Prostate gland (tissue), 2 donors: ENCODE measurements around the gene IL15RA. TPM values are rescaled to one million over a fixed set of nuclear protein-coding genes. Genes with fewer than 3 reads are reported as not detected.

Source experiments
- DNase-seq: peaks from one replicate; pipeline ENCODE4 v3.0.0-alpha.2; 2019; ENCODE audit warnings: low spot score
- H3K27ac ChIP-seq, 2 donors: fragments of 200-600 bp; sonication (generic); 2 replicates each; pipeline ENCODE4 v1.5.1; 2017 to 2019
- H3K27me3 ChIP-seq: fragments of 200-600 bp; sonication (generic); replicated peaks from 2 replicates; pipeline ENCODE4 v1.5.1; 2019; ENCODE audit not compliant: insufficient read depth
- H3K36me3 ChIP-seq, 2 donors: fragments of 200-600 bp; sonication (generic); 1 replicate in 1 of 2; 2 replicates in 1 of 2; pipeline versions ENCODE4 v1.5.1 to v1.8.1; 2017 to 2019
- H3K4me1 ChIP-seq: fragments of 200-600 bp; sonication (generic); replicated peaks from 2 replicates; pipeline ENCODE4 v1.5.1; 2019
- H3K4me3 ChIP-seq, 2 donors: fragments of 200-600 bp; sonication (generic); 2 replicates each; pipeline ENCODE4 v1.5.1; 2017 to 2019
- H3K9me3 ChIP-seq: fragments of 200-600 bp; sonication (generic); 2 replicates; pipeline ENCODE4 v1.5.1; 2017
- POLR2A ChIP-seq: fragments of 450-650 bp; IDR thresholded peaks from one replicate; pipeline ENCODE4 v1.6.1; 2016; ENCODE audit warnings: antibody characterized with exemption, mild to moderate bottlenecking
- POLR2AphosphoS5 ChIP-seq: sonication (generic); formaldehyde crosslinking; IDR thresholded peaks from one replicate; pipeline ENCODE4 v1.6.1; 2017; ENCODE audit warnings: antibody characterized with exemption
- WGBS: methylation state at CpG from one replicate; pipeline ENCODE4 v1.1.5; 2018; 5-methylcytosine and 5-hydroxymethylcytosine counted together
- intact Hi-C: fragments of 100-400 bp; cut with DNase I; formaldehyde crosslinking; loops from one replicate; pipeline ENCODE4 v1.14.2; 2022
- total RNA-seq, 2 donors: library from RNA; depleted of rRNA; stranded (reverse); fragments of >200 nt; gene quantifications; one replicate each; pipeline ENCODE4 v1.1.0, GENCODE V29; 2016
- TF ChIP-seq, protein P1 (sequence below), 4 experiments: fragments of 200-600 bp in 2 of 4; fragments of 450-650 bp in 2 of 4; sonication (generic) in 2 of 4; IDR thresholded peaks; 1 replicate in 3 of 4; 2 replicates in 1 of 4; pipeline ENCODE4 v1.5.1; 2016 to 2019; ENCODE audit warnings: antibody characterized with exemption in 4 of 4, mild to moderate bottlenecking in 2 of 4, moderate library complexity in 2 of 4

The IL15RA gene
- total RNA-seq, 2 donors from 2014 or later: 11.7 to 18.5 TPM

DNA sequence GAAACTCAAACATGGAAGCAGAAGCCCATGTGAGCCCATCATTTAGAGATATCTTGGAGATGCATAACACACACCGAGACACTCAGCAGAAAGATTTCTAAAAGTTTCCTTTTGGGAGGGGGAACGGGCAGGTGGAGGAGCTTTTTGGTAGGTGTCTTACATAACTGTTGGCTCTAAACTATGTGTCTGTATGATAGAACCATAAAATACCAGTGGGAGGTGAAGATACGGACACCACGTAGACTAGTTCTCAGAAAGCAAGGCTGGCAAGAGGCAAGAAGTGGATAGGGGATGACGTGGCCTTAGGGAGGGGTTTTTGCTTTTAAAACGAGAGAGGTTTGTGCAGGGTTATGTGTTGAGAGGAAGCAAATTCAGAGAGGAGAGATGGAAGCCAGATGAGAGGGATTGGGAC lies 36.5 kb downstream of the IL15RA start:
- Histone ChIP-seq H3K27ac (no peak overlapping the region), H3K9me3 (no peaks in the 10 kb centered on the region), H3K27me3 (no peaks in the 10 kb centered on the region), H3K4me3 (no peak overlapping the region), H3K36me3 (peaks cover 0 to 14% of the 10 kb centered on the region in 2 donors), H3K4me1 (no peaks in the 10 kb centered on the region)
- TF ChIP-seq POLR2A: no peak
- TF ChIP-seq, protein P1, sequence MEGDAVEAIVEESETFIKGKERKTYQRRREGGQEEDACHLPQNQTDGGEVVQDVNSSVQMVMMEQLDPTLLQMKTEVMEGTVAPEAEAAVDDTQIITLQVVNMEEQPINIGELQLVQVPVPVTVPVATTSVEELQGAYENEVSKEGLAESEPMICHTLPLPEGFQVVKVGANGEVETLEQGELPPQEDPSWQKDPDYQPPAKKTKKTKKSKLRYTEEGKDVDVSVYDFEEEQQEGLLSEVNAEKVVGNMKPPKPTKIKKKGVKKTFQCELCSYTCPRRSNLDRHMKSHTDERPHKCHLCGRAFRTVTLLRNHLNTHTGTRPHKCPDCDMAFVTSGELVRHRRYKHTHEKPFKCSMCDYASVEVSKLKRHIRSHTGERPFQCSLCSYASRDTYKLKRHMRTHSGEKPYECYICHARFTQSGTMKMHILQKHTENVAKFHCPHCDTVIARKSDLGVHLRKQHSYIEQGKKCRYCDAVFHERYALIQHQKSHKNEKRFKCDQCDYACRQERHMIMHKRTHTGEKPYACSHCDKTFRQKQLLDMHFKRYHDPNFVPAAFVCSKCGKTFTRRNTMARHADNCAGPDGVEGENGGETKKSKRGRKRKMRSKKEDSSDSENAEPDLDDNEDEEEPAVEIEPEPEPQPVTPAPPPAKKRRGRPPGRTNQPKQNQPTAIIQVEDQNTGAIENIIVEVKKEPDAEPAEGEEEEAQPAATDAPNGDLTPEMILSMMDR (IDR thresholded peaks at IDR 0.05): no peak
- no peak for TF ChIP-seq POLR2AphosphoS5
- WGBS: 76% methylated on average over 6 of the region's 6 CpGs
- DNase-seq: no peak
- intact Hi-C loops: loop anchor here (5.0 kb wide), 1 partner anchor 36 kb away; the partner anchor contains the start of gene IL15RA

DNA sequence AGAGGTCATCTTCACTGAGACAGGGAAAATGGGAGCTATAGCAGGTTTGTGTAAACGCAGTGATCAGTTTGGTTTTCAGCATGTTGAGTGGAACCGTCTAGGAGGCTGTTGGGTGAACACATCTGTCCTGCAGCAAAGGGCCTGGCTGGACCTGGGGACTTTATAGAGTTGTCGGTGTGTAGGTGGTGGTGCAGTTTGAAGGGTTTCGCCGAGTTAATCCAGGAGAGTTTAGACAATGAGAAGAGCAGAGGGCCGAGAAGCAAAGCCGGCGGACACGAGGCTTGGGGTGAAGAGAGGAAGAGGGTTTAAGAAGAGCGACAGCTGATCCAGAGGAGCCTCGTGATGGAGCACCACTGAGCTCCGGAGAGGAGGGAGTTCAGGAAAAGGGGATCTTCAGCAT lies 39.1 kb downstream of the IL15RA start:
- Histone ChIP-seq H3K4me3 (no peak overlapping the region), H3K36me3 (peaks cover 0 to 14% of the 10 kb centered on the region in 2 donors), H3K27me3 (no peaks in the 10 kb centered on the region), H3K27ac (no peak overlapping the region), H3K9me3 (no peaks in the 10 kb centered on the region), H3K4me1 (no peaks in the 10 kb centered on the region)
- WGBS: 87% methylated on average over 12 of the region's 12 CpGs
- TF ChIP-seq, protein P1 (IDR thresholded peaks at IDR 0.05): no peak
- TF ChIP-seq POLR2A (no peak), POLR2AphosphoS5 (no peak)
- intact Hi-C loops: no loop called here
- no peak for DNase-seq

DNA sequence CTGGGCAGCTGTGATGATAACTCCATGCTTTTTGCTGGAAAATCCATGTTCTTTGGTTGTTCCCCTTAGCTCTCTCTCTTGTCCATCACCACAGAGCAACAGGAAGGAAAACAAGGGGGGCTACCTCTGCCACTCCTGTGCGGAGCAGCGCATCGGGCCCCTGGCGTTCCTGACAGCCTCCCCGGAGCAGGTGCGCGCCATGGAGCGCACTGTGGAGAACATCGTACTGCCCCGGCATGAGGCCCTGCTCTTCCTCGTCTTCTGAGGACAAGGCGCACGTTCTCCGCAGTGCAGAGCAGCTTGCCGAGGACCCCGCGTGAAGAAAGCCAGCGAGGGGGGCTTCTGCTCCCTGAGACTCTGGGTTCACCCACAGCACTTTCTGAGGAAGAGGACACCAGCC lies 40.3 kb downstream of the IL15RA start:
- intact Hi-C loops: no loop called here
- WGBS: 93% methylated on average over 18 of the region's 18 CpGs
- Histone ChIP-seq H3K36me3 (peaks cover 0 to 14% of the 10 kb centered on the region in 2 donors), H3K4me1 (no peaks in the 10 kb centered on the region), H3K27ac (no peak overlapping the region), H3K27me3 (no peaks in the 10 kb centered on the region), H3K4me3 (no peak overlapping the region), H3K9me3 (no peaks in the 10 kb centered on the region)
- DNase-seq: no peak
- TF ChIP-seq POLR2A: no peak
- TF ChIP-seq, protein P1 (IDR thresholded peaks at IDR 0.05): no peak
- no peak for TF ChIP-seq POLR2AphosphoS5

DNA sequence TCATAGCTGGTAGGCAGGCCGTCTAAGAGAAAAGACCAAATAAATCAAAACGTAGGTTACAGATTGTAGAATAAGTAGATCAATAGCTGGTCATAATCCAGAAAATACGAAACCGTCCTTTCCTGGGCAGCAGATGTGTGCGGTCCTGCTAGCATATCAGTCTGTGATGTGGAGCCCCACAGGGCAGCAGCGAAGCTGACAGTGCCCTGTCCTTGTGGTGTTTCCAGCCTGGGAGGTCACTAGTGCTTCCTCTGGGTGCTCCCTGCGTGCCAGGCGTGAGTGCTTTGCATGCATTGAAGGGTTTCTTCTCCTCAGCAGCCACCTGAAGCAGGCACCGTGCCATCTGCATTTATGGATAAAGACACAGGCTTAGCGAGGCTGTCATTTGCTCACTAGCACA lies 41.7 kb downstream of the IL15RA start:
- no peak overlapping the region for H3K27ac ChIP-seq
- no peaks in the 10 kb centered on the region for H3K4me1 ChIP-seq
- no peaks in the 10 kb centered on the region for H3K27me3 ChIP-seq
- H3K9me3 ChIP-seq: no peaks in the 10 kb centered on the region
- WGBS: 89% methylated on average over 10 of the region's 10 CpGs
- intact Hi-C loops: no loop called here
- DNase-seq: no peak
- H3K36me3 ChIP-seq: peaks cover 0 to 14% of the 10 kb centered on the region in 2 donors
- no peak overlapping the region for H3K4me3 ChIP-seq
- no peak for TF ChIP-seq POLR2A
- no peak for TF ChIP-seq POLR2AphosphoS5
- TF ChIP-seq, protein P1 (IDR thresholded peaks at IDR 0.05): no peak

DNA sequence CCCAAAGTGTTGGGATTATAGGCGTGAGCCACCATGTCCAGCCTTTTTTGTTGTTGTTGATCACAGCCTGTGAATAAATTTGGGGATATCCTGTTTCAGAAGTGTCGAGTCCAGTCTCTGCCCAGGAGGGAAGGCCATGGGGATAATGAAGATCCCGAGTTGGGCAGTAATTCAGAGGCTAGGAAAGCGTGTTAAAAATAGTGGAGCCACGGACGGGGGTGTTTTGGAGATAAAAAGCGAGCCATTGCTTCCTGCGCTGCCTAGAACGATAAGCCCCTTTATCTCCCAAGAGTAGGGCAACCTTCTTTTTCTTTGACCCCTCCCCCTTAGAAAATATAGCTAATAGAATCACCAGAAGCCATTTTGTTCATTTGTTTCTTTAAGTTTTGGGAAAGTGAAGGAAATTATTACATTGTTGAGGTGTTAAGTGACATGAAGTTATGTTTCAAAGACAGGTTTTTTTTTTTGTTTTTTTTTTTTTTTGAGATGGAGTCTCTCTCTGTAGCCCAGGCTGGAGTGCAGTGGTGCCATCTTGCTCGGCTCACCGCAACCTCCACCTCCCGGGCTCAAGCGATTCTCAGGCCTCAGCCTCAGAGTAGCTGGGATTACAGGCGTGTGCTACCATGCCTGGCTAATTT lies 43.3 kb downstream of the IL15RA start:
- 96% methylated on average over 14 of the region's 14 CpGs for WGBS
- H3K4me3 ChIP-seq: no peak overlapping the region
- H3K9me3 ChIP-seq: no peaks in the 10 kb centered on the region
- no peak for DNase-seq
- no peak overlapping the region for H3K27ac ChIP-seq
- TF ChIP-seq POLR2AphosphoS5 (no peak), POLR2A (no peak)
- TF ChIP-seq, protein P1 (IDR thresholded peaks at IDR 0.05): no peak
- intact Hi-C loops: no loop called here
- H3K36me3 ChIP-seq: peaks cover 0 to 14% of the 10 kb centered on the region in 2 donors
- H3K27me3 ChIP-seq: no peaks in the 10 kb centered on the region
- H3K4me1 ChIP-seq: no peaks in the 10 kb centered on the region
